Measurements from ENCODE around the gene LANCL2. TPM values are rescaled to one million over a fixed set of nuclear protein-coding genes. Genes with fewer than 3 reads are reported as not detected.
"Not testable (repeated sequence)": the region's sequence is repeated elsewhere in the genome, so short reads cannot be mapped to it uniquely, and the experiment has no call there.

The LANCL2 gene
- total RNA-seq, 1 experiment from 2014 or later = 23.4 TPM

GRCh38 chr7:55345292-55345691 is 19.8 kb upstream of the LANCL2 start:
- no peaks in the 10 kb centered on the region for H3K27me3 ChIP-seq
- peaks cover 22% of the 10 kb centered on the region for H3K4me1 ChIP-seq
- no peak for DNase-seq
- H3K9me3 ChIP-seq (replicated peaks) = peaks cover 5% of the 10 kb centered on the region; the same call in 1 of the 2 replicates
- H3K36me3 ChIP-seq = no peaks in the 10 kb centered on the region
- H3K4me3 ChIP-seq = no peak overlapping the region
- no peak overlapping the region for H3K27ac ChIP-seq

GRCh38 chr7:55348502-55348901 is 16.6 kb upstream of the LANCL2 start:
- Histone ChIP-seq H3K4me3 (no peak overlapping the region), H3K27ac (peak overlapping the region; percentile 9; the same call in 1 of the 2 replicates), H3K9me3 (replicated peaks) (0 out of 2 replicates have a peak, but pooled peaks cover 5% of the 10 kb centered on the region), H3K36me3 (no peaks in the 10 kb centered on the region), H3K27me3 (no peaks in the 10 kb centered on the region), H3K4me1 (peaks cover 37% of the 10 kb centered on the region)
- peak; percentile 41 to 62 for DNase-seq

- Histone ChIP-seq H3K4me1 (peaks cover 37% of the 10 kb centered on the region), H3K27me3 (no peaks in the 10 kb centered on the region), H3K4me3 (no peak overlapping the region), H3K36me3 (no peaks in the 10 kb centered on the region), H3K9me3 (replicated peaks) (0 out of 2 replicates have a peak, but pooled peaks cover 5% of the 10 kb centered on the region), H3K27ac (peak overlapping the region; percentile 9; the same call in 1 of the 2 replicates)
- DNase-seq = peak in 1 of 2 experiments; percentile 18
Observed at GRCh38 chr7:55349121-55349520, 16.0 kb upstream of the LANCL2 start.

GRCh38 chr7:55350281-55350680 is 14.9 kb upstream of the LANCL2 start:
- 0 out of 2 replicates have a peak, but pooled peaks cover 5% of the 10 kb centered on the region for H3K9me3 ChIP-seq (replicated peaks)
- peaks cover 37% of the 10 kb centered on the region for H3K4me1 ChIP-seq
- no peaks in the 10 kb centered on the region for H3K27me3 ChIP-seq
- peak in 1 of 2 experiments; percentile 15 for DNase-seq
- H3K4me3 ChIP-seq = no peak overlapping the region
- no peak overlapping the region for H3K27ac ChIP-seq
- H3K36me3 ChIP-seq = no peaks in the 10 kb centered on the region

- Histone ChIP-seq H3K36me3 (no peaks in the 10 kb centered on the region), H3K27ac (peak overlapping the region; percentile 91), H3K27me3 (no peaks in the 10 kb centered on the region), H3K4me3 (no peak overlapping the region), H3K9me3 (replicated peaks) (no peaks in the 10 kb centered on the region), H3K4me1 (peaks cover 37% of the 10 kb centered on the region)
- peak; percentile 26 to 44 for DNase-seq
Observed at GRCh38 chr7:55351263-55351662, 13.9 kb upstream of the LANCL2 start.

- not testable (repeated sequence) for H3K9me3 ChIP-seq (replicated peaks); DNase-seq; H3K4me3 ChIP-seq; H3K36me3 ChIP-seq; H3K27me3 ChIP-seq
- Histone ChIP-seq H3K4me1 (peaks cover 37% of the 10 kb centered on the region), H3K27ac (peak overlapping the region; percentile 91)
Observed at GRCh38 chr7:55352947-55353273, 12.2 kb upstream of the LANCL2 start.

- Histone ChIP-seq H3K36me3 (no peaks in the 10 kb centered on the region), H3K27me3 (no peaks in the 10 kb centered on the region), H3K9me3 (replicated peaks) (no peaks in the 10 kb centered on the region), H3K4me3 (no peak overlapping the region), H3K27ac (no peak overlapping the region), H3K4me1 (peaks cover 4% of the 10 kb centered on the region; the same call in 1 of the 2 replicates)
- DNase-seq = no peak
Observed at GRCh38 chr7:55360486-55360885, 4.7 kb upstream of the LANCL2 start.

- Histone ChIP-seq H3K4me3 (no peak overlapping the region), H3K9me3 (replicated peaks) (no peaks in the 10 kb centered on the region), H3K4me1 (peaks cover 4% of the 10 kb centered on the region; the same call in 1 of the 2 replicates), H3K27me3 (no peaks in the 10 kb centered on the region), H3K36me3 (no peaks in the 10 kb centered on the region), H3K27ac (no peak overlapping the region)
- no peak for DNase-seq
Observed at GRCh38 chr7:55361560-55361959, 3.6 kb upstream of the LANCL2 start.

- Histone ChIP-seq H3K27me3 (no peaks in the 10 kb centered on the region), H3K27ac (no peak overlapping the region), H3K4me1 (peaks cover 9% of the 10 kb centered on the region; the same call in 1 of the 2 replicates), H3K36me3 (no peaks in the 10 kb centered on the region), H3K4me3 (no peak overlapping the region), H3K9me3 (replicated peaks) (no peaks in the 10 kb centered on the region)
- DNase-seq = no peak
Observed at GRCh38 chr7:55362927-55363326, 2.2 kb upstream of the LANCL2 start.

GRCh38 chr7:55363386-55364170 is 1.6 kb upstream of the LANCL2 start:
- no peak for DNase-seq
- Histone ChIP-seq H3K27ac (no peak overlapping the region), H3K4me1 (peaks cover 9% of the 10 kb centered on the region; the same call in 1 of the 2 replicates), H3K36me3 (no peaks in the 10 kb centered on the region), H3K9me3 (replicated peaks) (no peaks in the 10 kb centered on the region), H3K4me3 (no peak overlapping the region), H3K27me3 (no peaks in the 10 kb centered on the region)

GRCh38 chr7:55365675-55366460 is 731 bp downstream of the LANCL2 start:
- peak overlapping the region; percentile 99 for H3K27ac ChIP-seq
- H3K36me3 ChIP-seq = no peaks in the 10 kb centered on the region
- H3K9me3 ChIP-seq (replicated peaks) = no peaks in the 10 kb centered on the region
- peak; percentile 95 to 96 for DNase-seq
- H3K4me3 ChIP-seq = peak overlapping the region; percentile 92
- peaks cover 9% of the 10 kb centered on the region; the same call in 1 of the 2 replicates for H3K4me1 ChIP-seq
- no peaks in the 10 kb centered on the region for H3K27me3 ChIP-seq

GRCh38 chr7:55366461-55367070 is 1.4 kb downstream of the LANCL2 start:
- peak; percentile 35 to 62 for DNase-seq
- peaks cover 9% of the 10 kb centered on the region; the same call in 1 of the 2 replicates for H3K4me1 ChIP-seq
- H3K9me3 ChIP-seq (replicated peaks) = no peaks in the 10 kb centered on the region
- H3K4me3 ChIP-seq = peak overlapping the region; percentile 92
- no peaks in the 10 kb centered on the region for H3K27me3 ChIP-seq
- no peaks in the 10 kb centered on the region for H3K36me3 ChIP-seq
- H3K27ac ChIP-seq = peak overlapping the region; percentile 99

GRCh38 chr7:55367283-55367840 is 2.2 kb downstream of the LANCL2 start:
- H3K36me3 ChIP-seq = no peaks in the 10 kb centered on the region
- H3K4me1 ChIP-seq = peaks cover 9% of the 10 kb centered on the region; the same call in 1 of the 2 replicates
- no peaks in the 10 kb centered on the region for H3K9me3 ChIP-seq (replicated peaks)
- DNase-seq = no peak
- H3K27me3 ChIP-seq = no peaks in the 10 kb centered on the region
- H3K4me3 ChIP-seq = peak overlapping the region; percentile 92
- peak overlapping the region; percentile 99 for H3K27ac ChIP-seq
